HL-60 (cell line): ENCODE data around the gene ARRB2.

ENCODE experiments used
- DNase-seq, 2 experiments: peaks; one replicate each; pipeline ENCODE4 v3.0.0-alpha.2; 2010 to 2020; ENCODE audit warnings: low read depth in 1 of 2, low spot score in 1 of 2
- H3K27ac ChIP-seq: fragments of 250-450 bp; sonication (Bioruptor Pico); replicated peaks from 2 replicates; pipeline ENCODE4 v1.5.1; 2020; ENCODE audit warnings: mild to moderate bottlenecking, moderate library complexity
- H3K27me3 ChIP-seq: fragments of 250-450 bp; sonication (Bioruptor Pico); 2 replicates; pipeline ENCODE4 v1.5.1; 2021; ENCODE audit warnings: mild to moderate bottlenecking, moderate library complexity; ENCODE audit not compliant: insufficient read depth, poor library complexity, severe bottlenecking
- H3K4me3 ChIP-seq: replicated peaks from 2 replicates; pipeline ENCODE4 v1.5.1; 2011; ENCODE audit warnings: mild to moderate bottlenecking, control low read depth, low read length; ENCODE audit not compliant: insufficient read depth
- CTCF ChIP-seq: IDR thresholded peaks from one replicate; pipeline ENCODE4 v1.5.1; 2011; ENCODE audit warnings: low read length, control low read depth, inconsistent platforms; ENCODE audit not compliant: insufficient read depth
- GABPA ChIP-seq: IDR thresholded peaks from 2 replicates; pipeline ENCODE4 v1.6.1; 2012; ENCODE audit warnings: low read depth
- POLR2AphosphoS5 ChIP-seq: IDR thresholded peaks from 2 replicates; pipeline ENCODE4 v1.6.1; 2012; ENCODE audit warnings: low read depth
- SPI1 ChIP-seq: IDR thresholded peaks from 2 replicates; pipeline ENCODE4 v1.6.1; 2012; ENCODE audit warnings: low read depth, mild to moderate bottlenecking, borderline replicate concordance
- TF ChIP-seq, protein P1 (sequence below): IDR thresholded peaks from 2 replicates; pipeline ENCODE4 v1.6.1; 2012; ENCODE audit warnings: low read depth; ENCODE audit not compliant: insufficient replicate concordance

The ARRB2 gene

DNA sequence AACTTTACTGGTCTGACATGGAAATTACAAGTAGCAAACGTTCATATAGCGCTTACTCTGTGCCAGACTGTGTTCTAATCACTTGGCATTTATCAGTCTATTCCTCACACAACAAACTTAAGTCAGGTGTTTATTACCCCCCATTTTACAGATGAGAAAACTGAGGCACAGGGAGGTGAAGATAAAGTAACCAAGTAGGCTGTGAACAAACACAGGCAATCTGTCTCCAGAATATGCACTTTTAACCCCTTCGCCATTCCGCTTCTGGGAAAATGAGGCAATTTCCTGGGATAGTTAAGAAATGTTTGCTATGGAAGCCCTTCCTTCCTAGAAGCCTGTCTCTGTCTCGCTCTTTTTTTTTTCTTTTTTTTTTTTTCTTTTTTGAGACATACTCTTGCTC lies 41.5 kb downstream of the ARRB2 start:
- H3K4me3 ChIP-seq: no peak overlapping the region
- no peaks in the 10 kb centered on the region for H3K27me3 ChIP-seq
- no peak overlapping the region for H3K27ac ChIP-seq
- no peak for TF ChIP-seq GABPA
- TF ChIP-seq, protein P1, sequence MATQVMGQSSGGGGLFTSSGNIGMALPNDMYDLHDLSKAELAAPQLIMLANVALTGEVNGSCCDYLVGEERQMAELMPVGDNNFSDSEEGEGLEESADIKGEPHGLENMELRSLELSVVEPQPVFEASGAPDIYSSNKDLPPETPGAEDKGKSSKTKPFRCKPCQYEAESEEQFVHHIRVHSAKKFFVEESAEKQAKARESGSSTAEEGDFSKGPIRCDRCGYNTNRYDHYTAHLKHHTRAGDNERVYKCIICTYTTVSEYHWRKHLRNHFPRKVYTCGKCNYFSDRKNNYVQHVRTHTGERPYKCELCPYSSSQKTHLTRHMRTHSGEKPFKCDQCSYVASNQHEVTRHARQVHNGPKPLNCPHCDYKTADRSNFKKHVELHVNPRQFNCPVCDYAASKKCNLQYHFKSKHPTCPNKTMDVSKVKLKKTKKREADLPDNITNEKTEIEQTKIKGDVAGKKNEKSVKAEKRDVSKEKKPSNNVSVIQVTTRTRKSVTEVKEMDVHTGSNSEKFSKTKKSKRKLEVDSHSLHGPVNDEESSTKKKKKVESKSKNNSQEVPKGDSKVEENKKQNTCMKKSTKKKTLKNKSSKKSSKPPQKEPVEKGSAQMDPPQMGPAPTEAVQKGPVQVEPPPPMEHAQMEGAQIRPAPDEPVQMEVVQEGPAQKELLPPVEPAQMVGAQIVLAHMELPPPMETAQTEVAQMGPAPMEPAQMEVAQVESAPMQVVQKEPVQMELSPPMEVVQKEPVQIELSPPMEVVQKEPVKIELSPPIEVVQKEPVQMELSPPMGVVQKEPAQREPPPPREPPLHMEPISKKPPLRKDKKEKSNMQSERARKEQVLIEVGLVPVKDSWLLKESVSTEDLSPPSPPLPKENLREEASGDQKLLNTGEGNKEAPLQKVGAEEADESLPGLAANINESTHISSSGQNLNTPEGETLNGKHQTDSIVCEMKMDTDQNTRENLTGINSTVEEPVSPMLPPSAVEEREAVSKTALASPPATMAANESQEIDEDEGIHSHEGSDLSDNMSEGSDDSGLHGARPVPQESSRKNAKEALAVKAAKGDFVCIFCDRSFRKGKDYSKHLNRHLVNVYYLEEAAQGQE: no peak
- no peak for TF ChIP-seq POLR2AphosphoS5
- TF ChIP-seq CTCF: no peak
- TF ChIP-seq SPI1: no peak
- DNase-seq: no peak

DNA sequence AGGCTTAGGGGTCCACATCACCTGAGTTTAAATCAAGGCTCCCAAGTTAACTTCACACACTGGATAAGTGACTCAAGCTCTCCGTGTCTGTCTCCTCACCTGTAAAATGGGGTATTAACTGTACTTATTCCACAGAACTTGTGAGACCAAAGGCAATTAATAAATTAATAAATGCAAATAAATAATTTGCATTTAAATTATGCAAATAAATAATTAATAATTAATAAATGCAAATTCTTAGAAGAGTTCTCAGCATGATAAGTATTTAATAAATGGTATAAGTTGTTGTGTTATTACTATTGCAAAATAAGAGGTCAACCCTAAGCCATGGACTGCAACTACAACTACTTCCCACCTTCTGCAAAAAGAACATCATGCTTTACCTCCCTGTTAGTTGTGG lies 43.0 kb downstream of the ARRB2 start:
- no peak for TF ChIP-seq SPI1
- no peak for TF ChIP-seq POLR2AphosphoS5
- TF ChIP-seq, protein P1: no peak
- TF ChIP-seq GABPA: no peak
- TF ChIP-seq CTCF: no peak
- Histone ChIP-seq H3K4me3 (no peak overlapping the region), H3K27ac (no peak overlapping the region), H3K27me3 (no peaks in the 10 kb centered on the region)
- DNase-seq: no peak

DNA sequence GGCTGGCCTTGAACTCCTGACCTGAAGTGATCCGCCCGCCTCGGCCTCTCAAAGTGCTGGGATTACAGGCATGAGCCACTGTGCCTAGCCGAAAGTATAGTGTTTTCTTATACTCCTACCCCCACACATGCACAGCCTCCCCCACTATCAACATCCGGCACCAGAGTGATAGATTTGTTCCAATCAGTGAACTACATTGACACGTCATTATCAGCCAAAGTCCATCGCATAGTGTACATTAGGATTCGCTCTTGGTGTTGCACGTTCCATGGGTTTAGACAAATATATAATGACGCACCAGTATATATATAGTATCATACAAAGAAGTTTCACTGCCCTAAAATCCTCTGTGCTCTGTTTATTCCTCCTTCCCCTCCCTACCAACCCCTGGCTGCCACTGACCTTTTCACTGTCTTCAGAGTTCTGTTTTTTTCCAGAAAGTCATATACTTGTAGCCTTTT lies 49.4 kb downstream of the ARRB2 start:
- DNase-seq: no peak
- no peak for TF ChIP-seq SPI1
- TF ChIP-seq, protein P1: no peak
- TF ChIP-seq POLR2AphosphoS5: no peak
- no peak for TF ChIP-seq CTCF
- no peak for TF ChIP-seq GABPA
- no peaks in the 10 kb centered on the region for H3K27me3 ChIP-seq
- no peak overlapping the region for H3K4me3 ChIP-seq
- no peak overlapping the region for H3K27ac ChIP-seq
